PC-3 (cell line): ENCODE data around the gene CHIA. TPM values are rescaled to one million over a fixed set of nuclear protein-coding genes. Genes with fewer than 3 reads are reported as not detected.

ENCODE experiments used
- ATAC-seq: fragments of 200-7000 bp; cut with Tn5 transposase; 2 replicates; pipeline ENCODE4 v1.9.1; 2020; ENCODE audit warnings: mild to moderate bottlenecking, moderate library complexity
- BruUV-seq: library from RNA; stranded (reverse); fragments of 400-500 nt; replicated peaks from 2 replicates; lab custom pipeline; 2021; lab: Mats Ljungman, UMichigan
- CTCF ChIA-PET: fragments of 300-600 bp; sonication (Branson Sonifier 250); formaldehyde crosslinking; loops from one replicate; lab custom pipeline; 2022; ENCODE audit warnings: antibody characterized with exemption; lab: Charles Lee
- POLR2A ChIA-PET: fragments of 300-600 bp; sonication (Branson Sonifier 250); formaldehyde crosslinking; loops from one replicate; lab custom pipeline; 2022; ENCODE audit warnings: antibody characterized with exemption; ENCODE audit not compliant: unreplicated experiment; lab: Charles Lee
- DNase-seq: peaks from one replicate; pipeline ENCODE4 v3.0.0-alpha.2; 2015
- H2AFZ ChIP-seq: fragments of 300-600 bp; sonication (generic); 2 replicates; pipeline ENCODE4 v1.6.0; 2016; ENCODE audit warnings: antibody characterized with exemption, low read length
- H3F3A ChIP-seq: fragments of 300-600 bp; sonication (generic); one replicate; pipeline ENCODE4 v1.6.0; 2017; ENCODE audit warnings: antibody characterized with exemption, low read length, control low read depth, mild to moderate bottlenecking; ENCODE audit not compliant: unreplicated experiment
- H3K27ac ChIP-seq: fragments of 300-600 bp; sonication (generic); 2 replicates; pipeline ENCODE4 v1.5.1; 2016; ENCODE audit warnings: mild to moderate bottlenecking, low read length
- H3K27me3 ChIP-seq: fragments of 300-600 bp; sonication (generic); 2 replicates; pipeline ENCODE4 v1.6.1; 2016; ENCODE audit warnings: low read length, mixed read lengths
- H3K36me3 ChIP-seq: fragments of 300-600 bp; sonication (generic); 2 replicates; pipeline ENCODE4 v1.6.1; 2016; ENCODE audit warnings: low read depth, mixed run types, low read length, mixed read lengths
- H3K4me1 ChIP-seq: fragments of 300-600 bp; sonication (generic); 2 replicates; pipeline ENCODE4 v1.5.1; 2016; ENCODE audit warnings: low read length; ENCODE audit not compliant: insufficient read depth
- H3K4me2 ChIP-seq: fragments of 300-600 bp; sonication (generic); 2 replicates; pipeline ENCODE4 v1.6.0; 2016; ENCODE audit warnings: low read length
- H3K4me3 ChIP-seq: fragments of 300-600 bp; sonication (generic); 2 replicates; pipeline ENCODE4 v1.5.1; 2016; ENCODE audit warnings: mild to moderate bottlenecking, low read length, mixed read lengths
- H3K79me2 ChIP-seq: fragments of 300-600 bp; sonication (generic); 2 replicates; pipeline ENCODE4 v1.6.1; 2017; ENCODE audit warnings: low read length, mixed read lengths
- H3K9ac ChIP-seq: fragments of 300-600 bp; sonication (generic); 2 replicates; pipeline ENCODE4 v1.6.0; 2016; ENCODE audit warnings: mild to moderate bottlenecking, low read length
- H3K9me2 ChIP-seq: fragments of 300-600 bp; sonication (generic); replicated peaks from 2 replicates; pipeline ENCODE4 v1.6.1; 2016; ENCODE audit warnings: mixed run types, low read length, mixed read lengths
- H3K9me3 ChIP-seq: fragments of 300-600 bp; sonication (generic); 2 replicates; pipeline ENCODE4 v1.6.1; 2016; ENCODE audit warnings: low read length, mixed read lengths
- H4K20me1 ChIP-seq: fragments of 300-600 bp; sonication (generic); 2 replicates; pipeline ENCODE4 v1.6.1; 2016; ENCODE audit warnings: low read length, mixed read lengths
- CTCF ChIP-seq: fragments of 300-600 bp; sonication (generic); conservative IDR thresholded peaks from 2 replicates; pipeline ENCODE4 v1.5.1; 2017; ENCODE audit warnings: antibody characterized with exemption, low read depth, mild to moderate bottlenecking, low read length
- EZH2 ChIP-seq: fragments of 300-600 bp; sonication (generic); IDR thresholded peaks from one replicate; pipeline ENCODE4 v1.6.1; 2017; ENCODE audit warnings: antibody characterized with exemption, mild to moderate bottlenecking, low read length; ENCODE audit not compliant: unreplicated experiment
- EZH2phosphoT487 ChIP-seq: fragments of 300-600 bp; sonication (generic); IDR thresholded peaks from 2 replicates; pipeline ENCODE4 v1.6.1; 2018; ENCODE audit warnings: mild to moderate bottlenecking, antibody characterized with exemption, low read length, borderline replicate concordance
- intact Hi-C: fragments of 100-400 bp; cut with micrococcal nuclease; formaldehyde crosslinking; loops from 2 replicates; pipeline ENCODE4 v1.9.0; 2023
- total RNA-seq: library from RNA; depleted of rRNA; stranded (reverse); fragments of >200 nt; gene quantifications from 2 replicates; pipeline ENCODE4 v1.2.3, GENCODE V29; 2014

The CHIA gene
- total RNA-seq, 1 experiment from 2014 or later, result not detected

- Histone ChIP-seq H3F3A (no peaks in the 10 kb centered on the region), H3K36me3 (no peaks in the 10 kb centered on the region), H3K27ac (no peak overlapping the region), H3K9me2 (no peaks in the 10 kb centered on the region), H3K27me3 (peaks cover 31% of the 10 kb centered on the region; the same call in 1 of the 2 replicates), H3K79me2 (no peaks in the 10 kb centered on the region), H3K4me2 (no peak overlapping the region), H3K9ac (no peak overlapping the region), H3K4me1 (no peaks in the 10 kb centered on the region), H4K20me1 (no peaks in the 10 kb centered on the region), H3K4me3 (no peak overlapping the region), H3K9me3 (no peaks in the 10 kb centered on the region), H2AFZ (no peak overlapping the region)
- intact Hi-C loops, result no loop called here
- CTCF ChIA-PET, result no interaction called here
- no peak for TF ChIP-seq EZH2phosphoT487
- TF ChIP-seq EZH2, result no peak
- no peak for TF ChIP-seq CTCF
- DNase-seq (no peak), ATAC-seq (no peak)
- POLR2A ChIA-PET, result no interaction called here
- no TSS peak for BruUV-seq
These were observed 39.1 kb upstream of the CHIA start for GRCh38 chr1:111251570-111251969.

GRCh38 chr1:111252786-111253185 lies 37.9 kb upstream of the CHIA start:
- TF ChIP-seq EZH2, result no peak
- no peak for TF ChIP-seq EZH2phosphoT487
- no peak for TF ChIP-seq CTCF
- Histone ChIP-seq H3K79me2 (no peaks in the 10 kb centered on the region), H4K20me1 (no peaks in the 10 kb centered on the region), H3K4me1 (no peaks in the 10 kb centered on the region), H3K9me3 (no peaks in the 10 kb centered on the region), H3K27me3 (peaks cover 36% of the 10 kb centered on the region; the same call in 1 of the 2 replicates), H3K4me3 (no peak overlapping the region), H3K27ac (no peak overlapping the region), H3K4me2 (no peak overlapping the region), H3K9me2 (no peaks in the 10 kb centered on the region), H3K9ac (no peak overlapping the region), H3K36me3 (no peaks in the 10 kb centered on the region), H3F3A (no peaks in the 10 kb centered on the region), H2AFZ (no peak overlapping the region)
- ChIA-PET CTCF (no interaction called here), POLR2A (no interaction called here)
- no TSS peak for BruUV-seq
- intact Hi-C loops, result no loop called here
- ATAC-seq, result no peak
- DNase-seq, result no peak

GRCh38 chr1:111253876-111254275 lies 36.8 kb upstream of the CHIA start:
- TF ChIP-seq CTCF (no peak), EZH2phosphoT487 (no peak), EZH2 (no peak)
- H3K36me3 ChIP-seq, result no peaks in the 10 kb centered on the region
- H3K9ac ChIP-seq, result no peak overlapping the region
- no peak overlapping the region for H2AFZ ChIP-seq
- ChIA-PET CTCF (no interaction called here), POLR2A (no interaction called here)
- peaks cover 36% of the 10 kb centered on the region; the same call in 1 of the 2 replicates for H3K27me3 ChIP-seq
- H3K4me2 ChIP-seq, result no peak overlapping the region
- no peaks in the 10 kb centered on the region for H3K9me3 ChIP-seq
- no peaks in the 10 kb centered on the region for H3K9me2 ChIP-seq
- intact Hi-C loops, result no loop called here
- no peaks in the 10 kb centered on the region for H3F3A ChIP-seq
- no peak for ATAC-seq
- H3K4me1 ChIP-seq, result no peaks in the 10 kb centered on the region
- H3K4me3 ChIP-seq, result no peak overlapping the region
- BruUV-seq, result no TSS peak
- no peak for DNase-seq
- H3K27ac ChIP-seq, result no peak overlapping the region
- no peaks in the 10 kb centered on the region for H3K79me2 ChIP-seq
- no peaks in the 10 kb centered on the region for H4K20me1 ChIP-seq
